Stimulated activated CD8-positive, alpha-beta memory T cell treated with anti-CD3 and anti-CD28 coated beads, Interleukin-2, amount 100 ng/mL, for 48 hours (primary cell): ENCODE measurements around the gene SPRED1.

Experiments
- DNase-seq, 2 donors: peaks; one replicate each; pipeline ENCODE4 v3.0.0-alpha.2; 2020; ENCODE audit warnings: low read depth in 2 of 2

Gene SPRED1

GRCh38 chr15:38354315-38354929 lies 101.8 kb downstream of the SPRED1 start:
- peak; percentile 9 to 21 for DNase-seq

- DNase-seq, result no peak
Measured at GRCh38 chr15:38362355-38362754, 109.7 kb downstream of the SPRED1 start.

DNA sequence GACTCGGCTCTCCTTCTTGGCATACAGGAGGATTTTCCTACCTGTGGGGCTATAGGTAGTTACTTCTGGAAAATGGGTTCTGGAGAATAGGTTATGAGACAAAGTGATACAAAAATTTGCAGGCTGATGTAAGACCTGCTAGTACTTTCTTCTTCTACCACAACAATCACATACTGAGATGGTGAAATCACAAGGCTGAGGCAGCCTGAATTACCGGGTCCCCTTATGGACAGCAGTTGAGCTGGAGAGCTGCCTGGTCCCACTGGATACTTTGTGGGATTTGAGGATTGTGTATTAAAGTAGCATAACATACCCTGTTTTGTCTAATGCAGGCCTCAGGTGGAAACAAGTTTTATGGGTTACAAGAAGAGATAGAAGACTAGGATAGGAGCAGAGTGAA lies 114.8 kb downstream of the SPRED1 start:
- no peak for DNase-seq

- no peak for DNase-seq
Measured at GRCh38 chr15:38369936-38370478, 117.4 kb downstream of the SPRED1 start.

GRCh38 chr15:38373016-38373415 lies 120.4 kb downstream of the SPRED1 start:
- no peak for DNase-seq

DNA sequence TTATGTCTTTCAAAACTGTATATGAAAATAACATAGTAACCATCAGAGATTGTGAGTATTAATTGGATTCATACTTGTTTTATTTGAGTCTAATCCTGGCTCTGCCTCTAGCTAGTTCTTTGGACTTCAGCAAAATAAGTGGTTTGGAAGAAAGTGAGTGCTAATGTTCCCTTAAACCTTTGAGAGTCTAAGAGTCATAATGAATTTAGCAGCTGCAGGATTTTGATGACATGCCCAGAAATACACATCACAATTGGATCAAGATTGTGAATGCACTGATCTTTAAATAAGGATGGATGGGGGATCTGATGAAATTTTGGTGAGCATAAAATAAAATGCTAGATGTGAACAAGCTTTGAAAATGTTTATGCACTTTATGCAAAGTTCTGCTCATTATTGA lies 121.4 kb downstream of the SPRED1 start:
- DNase-seq, result no peak

- DNase-seq, result no peak
Measured at GRCh38 chr15:38374556-38374955, 121.9 kb downstream of the SPRED1 start.

GRCh38 chr15:38376081-38376480 lies 123.4 kb downstream of the SPRED1 start:
- no peak for DNase-seq

DNA sequence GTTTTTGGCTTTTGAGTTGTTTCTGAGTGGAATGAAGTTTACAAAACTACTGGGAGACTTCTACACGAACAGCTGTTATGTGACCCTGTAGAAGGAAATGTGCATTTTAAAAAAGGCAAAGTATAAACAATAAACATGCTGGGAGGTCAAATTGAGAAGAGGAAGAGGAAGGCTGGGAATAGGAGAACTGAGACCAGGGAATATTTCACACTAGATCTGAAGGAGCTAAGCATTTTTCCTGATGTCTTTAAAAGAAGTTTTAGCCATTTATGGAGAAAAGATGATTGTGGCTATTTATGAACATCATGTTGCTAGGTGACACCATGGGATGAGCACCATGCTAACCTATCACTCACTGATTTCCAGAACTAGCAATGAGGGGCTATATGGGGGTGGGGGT lies 125.0 kb downstream of the SPRED1 start:
- DNase-seq, result no peak

GRCh38 chr15:38378161-38378560 lies 125.5 kb downstream of the SPRED1 start:
- no peak for DNase-seq

- DNase-seq, result peak; percentile 47 to 49
Measured at GRCh38 chr15:38389924-38390542, 137.4 kb downstream of the SPRED1 start.

DNA sequence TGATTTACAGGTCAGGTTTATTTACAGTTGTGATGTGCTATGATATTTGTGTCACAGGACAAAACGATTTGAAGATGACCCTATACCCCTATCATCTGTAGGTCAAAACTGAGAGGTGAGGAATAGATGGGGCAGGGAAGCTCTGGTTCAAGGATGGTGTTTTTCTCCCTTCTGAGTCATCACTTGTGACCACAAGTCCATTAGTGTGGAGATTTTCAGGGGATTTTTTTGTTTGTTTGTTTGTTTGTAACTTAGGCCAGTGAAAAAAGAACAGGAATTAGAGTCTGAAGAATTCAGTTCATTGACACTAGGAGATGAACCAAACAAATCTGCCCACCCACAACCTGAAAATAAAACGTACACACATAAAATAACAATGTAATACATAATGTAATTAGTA lies 138.6 kb downstream of the SPRED1 start:
- DNase-seq, result no peak

GRCh38 chr15:38398134-38398533 lies 145.5 kb downstream of the SPRED1 start:
- DNase-seq, result no peak

GRCh38 chr15:38401106-38401505 lies 148.5 kb downstream of the SPRED1 start:
- DNase-seq, result no peak

DNA sequence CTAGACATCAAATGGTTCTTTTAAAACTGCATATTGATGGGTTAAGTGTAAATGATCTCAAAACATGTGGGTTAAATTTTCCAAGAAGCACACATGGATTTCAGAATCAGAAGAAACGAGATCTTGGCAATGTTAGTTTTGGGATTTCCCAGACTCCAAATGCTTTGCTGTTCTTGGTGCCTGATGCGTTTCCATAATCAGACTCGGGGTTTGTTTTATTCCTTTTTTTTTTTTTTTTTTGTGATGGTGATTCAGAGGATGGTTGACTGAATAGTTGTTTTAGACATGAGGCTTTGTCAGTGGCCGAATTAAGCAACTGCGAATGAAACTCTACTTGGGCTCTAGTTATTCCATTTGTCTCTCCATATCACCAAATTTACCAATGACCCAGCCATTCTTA lies 149.1 kb downstream of the SPRED1 start:
- no peak for DNase-seq

- no peak for DNase-seq
Measured at GRCh38 chr15:38406436-38406835, 153.8 kb downstream of the SPRED1 start.
